ENCODE measurements around the gene KANK3. TPM values are rescaled to one million over a fixed set of nuclear protein-coding genes. Genes with fewer than 3 reads are reported as not detected.

The KANK3 gene
- total and polyA plus RNA-seq, 9 of the 15 experiments (the other 6 are each of a cell fraction or from before 2014, with no cell fraction given), result 0.03 to 0.40 (median 0.08) TPM; not detected in 6

GRCh38 chr19:8321067-8321985, 21.7 kb downstream of the KANK3 start, which contains the start of the genes NDUFA7 and RPS28 (continued):
- TF ChIP-seq ATF2 (CRISPR knock-in tag; IDR thresholded peaks at IDR 0.05) (no peak), TCF3 (CRISPR knock-in tag; IDR thresholded peaks at IDR 0.05) (peak; percentile 24; the same call in 1 of the 2 replicates), KLF13 (tag; IDR thresholded peaks at IDR 0.05; ENCODE audit: borderline replicate concordance, low read depth) (peak; percentile 31; the same call in 1 of the 2 replicates), MLLT1 (IDR thresholded peaks at IDR 0.05) (peak in 1 of 2 experiments; percentile 47; a peak in 1 of 4 replicates), HES1 (IDR thresholded peaks at IDR 0.05; ENCODE audit: low read depth) (no peak), ZNF785 (CRISPR knock-in tag; IDR thresholded peaks at IDR 0.05) (no peak), JUN (IDR thresholded peaks at IDR 0.05; ENCODE audit: borderline replicate concordance, low read depth, low read length) (peak; percentile 59; the same call in 1 of the 2 replicates), JUN (CRISPR knock-in tag; IDR thresholded peaks at IDR 0.05; ENCODE audit: borderline replicate concordance) (no peak), PYGO2 (tag; IDR thresholded peaks at IDR 0.05) (no peak), ZNF274 (IDR thresholded peaks at IDR 0.05; ENCODE audit: borderline replicate concordance, low read depth, low read length) (no peak), EP400 (IDR thresholded peaks at IDR 0.05) (peak; percentile 97), ETV5 (CRISPR knock-in tag; IDR thresholded peaks at IDR 0.05; ENCODE audit: low read depth) (peak; percentile 48; the same call in 1 of the 2 replicates), GMEB1 (CRISPR knock-in tag; IDR thresholded peaks at IDR 0.05) (peak; percentile 71), ZNF124 (CRISPR knock-in tag; IDR thresholded peaks at IDR 0.05) (no peak), THRA (IDR thresholded peaks at IDR 0.05) (no peak), ARID3B (CRISPR knock-in tag; IDR thresholded peaks at IDR 0.05; ENCODE audit: borderline replicate concordance) (no peak), NR3C1 (CRISPR knock-in tag; IDR thresholded peaks at IDR 0.05) (no peak), NONO (IDR thresholded peaks at IDR 0.05; ENCODE audit: low read depth in 2 of 2, low read length in 1 of 2) (peak in 1 of 2 experiments; percentile 86; a peak in 1 of 4 replicates)

All from K562 (cell line).